Lower lobe of right lung (tissue), 2 donors: Measurements from ENCODE around the gene C17orf114. TPM values are rescaled to one million over a fixed set of nuclear protein-coding genes. Genes with fewer than 3 reads are reported as not detected.

ENCODE experiments used
- ATAC-seq, 2 donors: fragments of 200-7000 bp; cut with Tn5 transposase; one replicate each; pipeline ENCODE4 v1.9.1; 2020 to 2022; ENCODE audit warnings: mild to moderate bottlenecking in 2 of 2, moderate library complexity in 2 of 2
- DNase-seq: peaks from one replicate; pipeline ENCODE4 v3.0.0-alpha.2; 2020
- H3K27ac ChIP-seq: fragments of 200-600 bp; one replicate; pipeline ENCODE4 v1.8.0; 2022
- H3K27me3 ChIP-seq: fragments of 200-600 bp; one replicate; pipeline ENCODE4 v1.8.0; 2022; ENCODE audit warnings: low read depth
- H3K36me3 ChIP-seq: fragments of 200-600 bp; one replicate; pipeline ENCODE4 v1.8.0; 2022; ENCODE audit warnings: mild to moderate bottlenecking
- H3K4me1 ChIP-seq: fragments of 200-600 bp; one replicate; pipeline ENCODE4 v1.8.0; 2022
- H3K4me3 ChIP-seq: fragments of 200-600 bp; one replicate; pipeline ENCODE4 v1.8.0; 2022; ENCODE audit warnings: mild to moderate bottlenecking
- H3K9me3 ChIP-seq: fragments of 200-600 bp; one replicate; pipeline ENCODE4 v1.8.0; 2022
- intact Hi-C: fragments of 100-400 bp; cut with DNase I; formaldehyde crosslinking; loops from one replicate; pipeline ENCODE4 v1.11.0; 2022
- total RNA-seq: library from RNA; stranded (reverse); fragmentation: NEBNext Ultra II Directional; extraction: Animal tissue kit (Norgen Biotek cat#: 25700); gene quantifications from one replicate; pipeline ENCODE4 v1.2.1, GENCODE V29; 2021
- TF ChIP-seq, protein P1 (sequence below): fragments of 200-600 bp; IDR thresholded peaks from one replicate; pipeline ENCODE4 v1.8.0; 2022; ENCODE audit warnings: antibody characterized with exemption, mild to moderate bottlenecking
- donor health status: DM: no; HTN: yes; CAD: no; lungs with severe emphysema.

The C17orf114 gene

DNA sequence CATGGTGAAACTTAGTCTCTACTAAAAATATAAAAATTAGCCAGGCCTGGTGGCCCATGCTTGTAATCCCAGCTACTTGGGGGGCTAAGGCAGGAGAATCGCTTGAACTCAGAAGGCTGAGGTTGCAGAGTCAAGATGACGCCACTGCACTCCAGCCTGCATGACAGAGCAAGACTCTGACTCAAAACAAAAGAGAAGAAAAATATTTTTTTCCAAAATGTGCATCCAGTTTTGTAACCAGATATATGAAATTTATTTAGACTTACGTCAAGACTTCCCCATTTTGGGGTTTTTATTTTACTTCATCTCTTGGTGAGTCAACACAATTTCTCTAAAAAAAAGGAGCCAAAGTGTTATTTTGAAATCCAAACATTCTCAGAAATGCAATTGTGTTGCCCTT is 35.9 kb downstream of the C17orf114 start:
- Histone ChIP-seq H3K36me3 (no peaks in the 10 kb centered on the region), H3K4me1 (peaks cover 13% of the 10 kb centered on the region), H3K27me3 (no peaks in the 10 kb centered on the region), H3K27ac (peak overlapping the region; percentile 60), H3K9me3 (no peaks in the 10 kb centered on the region), H3K4me3 (no peak overlapping the region)
- intact Hi-C loops: no loop called here
- peak; percentile 64 for DNase-seq
- peak; percentile 50 to 66 for ATAC-seq
- TF ChIP-seq, protein P1, sequence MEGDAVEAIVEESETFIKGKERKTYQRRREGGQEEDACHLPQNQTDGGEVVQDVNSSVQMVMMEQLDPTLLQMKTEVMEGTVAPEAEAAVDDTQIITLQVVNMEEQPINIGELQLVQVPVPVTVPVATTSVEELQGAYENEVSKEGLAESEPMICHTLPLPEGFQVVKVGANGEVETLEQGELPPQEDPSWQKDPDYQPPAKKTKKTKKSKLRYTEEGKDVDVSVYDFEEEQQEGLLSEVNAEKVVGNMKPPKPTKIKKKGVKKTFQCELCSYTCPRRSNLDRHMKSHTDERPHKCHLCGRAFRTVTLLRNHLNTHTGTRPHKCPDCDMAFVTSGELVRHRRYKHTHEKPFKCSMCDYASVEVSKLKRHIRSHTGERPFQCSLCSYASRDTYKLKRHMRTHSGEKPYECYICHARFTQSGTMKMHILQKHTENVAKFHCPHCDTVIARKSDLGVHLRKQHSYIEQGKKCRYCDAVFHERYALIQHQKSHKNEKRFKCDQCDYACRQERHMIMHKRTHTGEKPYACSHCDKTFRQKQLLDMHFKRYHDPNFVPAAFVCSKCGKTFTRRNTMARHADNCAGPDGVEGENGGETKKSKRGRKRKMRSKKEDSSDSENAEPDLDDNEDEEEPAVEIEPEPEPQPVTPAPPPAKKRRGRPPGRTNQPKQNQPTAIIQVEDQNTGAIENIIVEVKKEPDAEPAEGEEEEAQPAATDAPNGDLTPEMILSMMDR: no peak

DNA sequence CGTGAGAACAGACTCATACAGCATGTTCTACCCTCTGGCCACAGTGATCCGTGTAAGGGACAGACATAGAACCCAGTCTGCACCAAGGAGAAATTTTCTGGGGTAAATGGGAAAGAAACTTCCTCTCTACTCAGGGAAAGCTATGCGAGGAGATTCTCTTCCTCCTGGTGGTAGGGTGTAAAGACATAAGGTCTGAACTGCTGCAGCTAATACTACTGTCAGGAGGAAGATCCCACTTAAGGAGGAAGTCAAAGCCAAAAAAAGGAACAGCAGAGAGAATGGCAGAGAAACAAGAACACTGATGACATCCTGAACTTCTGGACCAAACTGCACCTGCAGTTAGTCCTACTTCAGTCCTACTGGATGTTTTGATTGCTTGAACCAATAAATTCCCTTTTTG is 37.5 kb downstream of the C17orf114 start:
- no peak for DNase-seq
- Histone ChIP-seq H3K4me3 (no peak overlapping the region), H3K27me3 (no peaks in the 10 kb centered on the region), H3K4me1 (peaks cover 8% of the 10 kb centered on the region), H3K27ac (peak overlapping the region; percentile 46), H3K36me3 (no peaks in the 10 kb centered on the region), H3K9me3 (no peaks in the 10 kb centered on the region)
- intact Hi-C loops: no loop called here
- ATAC-seq: peak; percentile 65 to 76
- TF ChIP-seq, protein P1: no peak

DNA sequence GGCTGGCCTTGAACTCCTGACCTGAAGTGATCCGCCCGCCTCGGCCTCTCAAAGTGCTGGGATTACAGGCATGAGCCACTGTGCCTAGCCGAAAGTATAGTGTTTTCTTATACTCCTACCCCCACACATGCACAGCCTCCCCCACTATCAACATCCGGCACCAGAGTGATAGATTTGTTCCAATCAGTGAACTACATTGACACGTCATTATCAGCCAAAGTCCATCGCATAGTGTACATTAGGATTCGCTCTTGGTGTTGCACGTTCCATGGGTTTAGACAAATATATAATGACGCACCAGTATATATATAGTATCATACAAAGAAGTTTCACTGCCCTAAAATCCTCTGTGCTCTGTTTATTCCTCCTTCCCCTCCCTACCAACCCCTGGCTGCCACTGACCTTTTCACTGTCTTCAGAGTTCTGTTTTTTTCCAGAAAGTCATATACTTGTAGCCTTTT is 42.3 kb downstream of the C17orf114 start:
- Histone ChIP-seq H3K9me3 (no peaks in the 10 kb centered on the region), H3K27me3 (no peaks in the 10 kb centered on the region), H3K4me1 (peaks cover 8% of the 10 kb centered on the region), H3K27ac (no peak overlapping the region), H3K36me3 (no peaks in the 10 kb centered on the region), H3K4me3 (no peak overlapping the region)
- peak; percentile 58 to 86 for ATAC-seq
- no peak for DNase-seq
- TF ChIP-seq, protein P1: no peak
- intact Hi-C loops: no loop called here

DNA sequence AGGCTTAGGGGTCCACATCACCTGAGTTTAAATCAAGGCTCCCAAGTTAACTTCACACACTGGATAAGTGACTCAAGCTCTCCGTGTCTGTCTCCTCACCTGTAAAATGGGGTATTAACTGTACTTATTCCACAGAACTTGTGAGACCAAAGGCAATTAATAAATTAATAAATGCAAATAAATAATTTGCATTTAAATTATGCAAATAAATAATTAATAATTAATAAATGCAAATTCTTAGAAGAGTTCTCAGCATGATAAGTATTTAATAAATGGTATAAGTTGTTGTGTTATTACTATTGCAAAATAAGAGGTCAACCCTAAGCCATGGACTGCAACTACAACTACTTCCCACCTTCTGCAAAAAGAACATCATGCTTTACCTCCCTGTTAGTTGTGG is 48.7 kb downstream of the C17orf114 start:
- no peaks in the 10 kb centered on the region for H3K27me3 ChIP-seq
- H3K36me3 ChIP-seq: no peaks in the 10 kb centered on the region
- DNase-seq: no peak
- H3K27ac ChIP-seq: no peak overlapping the region
- no peak overlapping the region for H3K4me3 ChIP-seq
- TF ChIP-seq, protein P1: no peak
- H3K4me1 ChIP-seq: peaks cover 3% of the 10 kb centered on the region
- no peak for ATAC-seq
- intact Hi-C loops: no loop called here
- H3K9me3 ChIP-seq: no peaks in the 10 kb centered on the region

DNA sequence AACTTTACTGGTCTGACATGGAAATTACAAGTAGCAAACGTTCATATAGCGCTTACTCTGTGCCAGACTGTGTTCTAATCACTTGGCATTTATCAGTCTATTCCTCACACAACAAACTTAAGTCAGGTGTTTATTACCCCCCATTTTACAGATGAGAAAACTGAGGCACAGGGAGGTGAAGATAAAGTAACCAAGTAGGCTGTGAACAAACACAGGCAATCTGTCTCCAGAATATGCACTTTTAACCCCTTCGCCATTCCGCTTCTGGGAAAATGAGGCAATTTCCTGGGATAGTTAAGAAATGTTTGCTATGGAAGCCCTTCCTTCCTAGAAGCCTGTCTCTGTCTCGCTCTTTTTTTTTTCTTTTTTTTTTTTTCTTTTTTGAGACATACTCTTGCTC is 50.2 kb downstream of the C17orf114 start:
- Histone ChIP-seq H3K36me3 (no peaks in the 10 kb centered on the region), H3K27ac (no peak overlapping the region), H3K27me3 (no peaks in the 10 kb centered on the region), H3K9me3 (no peaks in the 10 kb centered on the region), H3K4me1 (peaks cover 6% of the 10 kb centered on the region), H3K4me3 (no peak overlapping the region)
- TF ChIP-seq, protein P1: no peak
- peak in 1 of 2 donors; percentile 27 for ATAC-seq
- DNase-seq: no peak
- intact Hi-C loops: no loop called here

Other genes with a start within 250 kb of the C17orf114 start
- 38.8 TPM for gene MYBBP1A, start 246.9 kb downstream of the C17orf114 start, total RNA-seq
- gene GGT6, start 241.8 kb downstream of the C17orf114 start, total RNA-seq: 3.7 TPM
- 6.4 TPM for gene SMTNL2, start 217.8 kb downstream of the C17orf114 start, total RNA-seq
- gene ALOX15, start 160.7 kb downstream of the C17orf114 start, total RNA-seq: 6.1 TPM
- gene PELP1, start 98.2 kb downstream of the C17orf114 start, total RNA-seq: 37.4 TPM
- gene ARRB2, start 91.7 kb downstream of the C17orf114 start, total RNA-seq: 201 TPM
- gene MED11, start 70.9 kb downstream of the C17orf114 start, total RNA-seq: 22.9 TPM
- gene ZMYND15, start 62.5 kb downstream of the C17orf114 start, total RNA-seq: 13.3 TPM
- 249 TPM for gene CXCL16, start 62.4 kb downstream of the C17orf114 start, total RNA-seq
- gene TM4SF5, start 30.4 kb downstream of the C17orf114 start, total RNA-seq: not detected
- 9.9 TPM for gene VMO1, start 16.0 kb downstream of the C17orf114 start, total RNA-seq
- not detected for gene GLTPD2, start 13.4 kb downstream of the C17orf114 start, total RNA-seq
- 95.5 TPM for gene PSMB6, start 6.2 kb downstream of the C17orf114 start, total RNA-seq
- gene PLD2, start 4.8 kb upstream of the C17orf114 start, total RNA-seq: 38.4 TPM
- 155 TPM for gene MINK1, start 31.0 kb upstream of the C17orf114 start, total RNA-seq
- gene C17orf107, start 97.2 kb upstream of the C17orf114 start, total RNA-seq: 2.2 TPM
- 0.71 TPM for gene CHRNE, start 100.8 kb upstream of the C17orf114 start, total RNA-seq
- gene GP1BA, start 129.9 kb upstream of the C17orf114 start, total RNA-seq: 0.92 TPM
- gene SLC25A11, start 137.7 kb upstream of the C17orf114 start, total RNA-seq: 59.9 TPM
- gene RNF167, start 137.9 kb upstream of the C17orf114 start, total RNA-seq: 97.5 TPM
- gene PFN1, start 146.2 kb upstream of the C17orf114 start, total RNA-seq: 528 TPM
- gene ENO3, start 148.8 kb upstream of the C17orf114 start, total RNA-seq: 8.2 TPM
- 56.3 TPM for gene SPAG7, start 165.5 kb upstream of the C17orf114 start, total RNA-seq
- 49.9 TPM for gene CAMTA2, start 185.3 kb upstream of the C17orf114 start, total RNA-seq
- 1.9 TPM for gene INCA1, start 195.2 kb upstream of the C17orf114 start, total RNA-seq
- 182 TPM for gene KIF1C, start 195.6 kb upstream of the C17orf114 start, total RNA-seq
- 0.86 TPM for gene SLC52A1, start 233.1 kb upstream of the C17orf114 start, total RNA-seq